GM12874 (cell line): ENCODE measurements around the gene GMDS.

ENCODE experiments used
- TF ChIP-seq, protein P1 (sequence below): IDR thresholded peaks from 2 replicates; pipeline ENCODE4 v1.5.1; 2011; ENCODE audit warnings: low read depth, mild to moderate bottlenecking, control low read depth, low read length, moderate library complexity; ENCODE audit not compliant: insufficient read depth

Gene GMDS

GRCh38 chr6:2184700-2185455, 60.5 kb downstream of the GMDS start:
- TF ChIP-seq, protein P1, sequence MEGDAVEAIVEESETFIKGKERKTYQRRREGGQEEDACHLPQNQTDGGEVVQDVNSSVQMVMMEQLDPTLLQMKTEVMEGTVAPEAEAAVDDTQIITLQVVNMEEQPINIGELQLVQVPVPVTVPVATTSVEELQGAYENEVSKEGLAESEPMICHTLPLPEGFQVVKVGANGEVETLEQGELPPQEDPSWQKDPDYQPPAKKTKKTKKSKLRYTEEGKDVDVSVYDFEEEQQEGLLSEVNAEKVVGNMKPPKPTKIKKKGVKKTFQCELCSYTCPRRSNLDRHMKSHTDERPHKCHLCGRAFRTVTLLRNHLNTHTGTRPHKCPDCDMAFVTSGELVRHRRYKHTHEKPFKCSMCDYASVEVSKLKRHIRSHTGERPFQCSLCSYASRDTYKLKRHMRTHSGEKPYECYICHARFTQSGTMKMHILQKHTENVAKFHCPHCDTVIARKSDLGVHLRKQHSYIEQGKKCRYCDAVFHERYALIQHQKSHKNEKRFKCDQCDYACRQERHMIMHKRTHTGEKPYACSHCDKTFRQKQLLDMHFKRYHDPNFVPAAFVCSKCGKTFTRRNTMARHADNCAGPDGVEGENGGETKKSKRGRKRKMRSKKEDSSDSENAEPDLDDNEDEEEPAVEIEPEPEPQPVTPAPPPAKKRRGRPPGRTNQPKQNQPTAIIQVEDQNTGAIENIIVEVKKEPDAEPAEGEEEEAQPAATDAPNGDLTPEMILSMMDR = no peak

DNA sequence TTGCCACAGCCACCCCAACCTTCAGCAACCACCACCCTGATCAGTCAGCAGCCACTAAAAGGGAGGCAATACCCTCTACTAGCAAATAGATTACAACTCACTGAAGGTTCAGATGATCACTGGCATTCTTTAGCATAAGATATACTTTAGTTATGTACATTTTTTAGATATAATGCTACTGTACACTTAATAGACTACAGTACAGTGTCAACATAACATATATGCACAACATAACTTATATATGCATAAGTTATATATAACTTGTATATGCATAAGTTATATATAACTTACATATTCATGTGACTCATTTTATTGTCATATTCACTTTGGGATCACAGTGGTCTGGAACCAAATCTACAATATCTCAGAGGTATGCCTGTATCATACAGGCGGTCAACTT, 61.7 kb downstream of the GMDS start:
- TF ChIP-seq, protein P1 = no peak

GRCh38 chr6:2183246-2183645, 62.2 kb downstream of the GMDS start:
- TF ChIP-seq, protein P1 = no peak

- TF ChIP-seq, protein P1 = no peak
Observed at GRCh38 chr6:2182251-2182650, 63.2 kb downstream of the GMDS start.

DNA sequence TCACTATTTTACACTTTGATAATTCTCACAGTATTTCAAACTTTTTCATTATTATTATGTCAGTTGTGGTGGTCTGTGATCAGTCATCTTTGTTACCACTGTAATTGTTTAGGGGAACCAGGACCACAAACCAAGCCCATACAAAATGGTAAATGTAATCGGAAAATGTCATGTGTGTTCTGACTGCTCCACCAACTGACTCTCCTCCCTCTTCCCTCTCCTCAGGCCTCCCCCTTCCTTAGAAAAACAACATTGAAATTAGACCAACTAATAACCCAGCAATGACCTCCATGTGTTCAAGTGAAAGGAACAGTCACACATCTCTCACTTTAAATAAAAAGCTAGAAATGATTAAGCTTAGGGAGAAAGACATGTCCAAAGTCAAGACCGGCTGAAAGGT, 63.8 kb downstream of the GMDS start:
- TF ChIP-seq, protein P1 = no peak

- TF ChIP-seq, protein P1 = no peak
Observed at GRCh38 chr6:2179950-2180349, 65.5 kb downstream of the GMDS start.

DNA sequence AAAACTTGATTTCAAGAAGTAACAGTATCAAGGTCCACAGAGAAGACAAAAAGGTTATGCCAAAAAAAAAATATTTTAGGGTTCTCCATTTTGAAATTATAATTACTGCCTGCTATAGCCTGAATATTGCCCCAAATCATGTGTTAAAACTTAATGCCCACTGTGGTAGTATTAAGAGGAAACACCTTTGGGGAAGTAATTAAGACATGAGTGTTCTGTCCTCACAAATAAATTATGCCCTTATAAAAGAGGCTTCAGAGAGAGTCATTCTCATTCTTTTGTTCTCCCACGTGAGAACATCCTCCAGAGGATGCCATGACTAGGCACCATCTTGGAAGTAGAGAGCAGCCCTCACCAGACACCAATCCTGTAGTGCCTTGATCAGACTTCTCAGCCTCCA, 66.2 kb downstream of the GMDS start:
- TF ChIP-seq, protein P1 = no peak
